ENCODE results near the gene ST6GALNAC5.

- TF ChIP-seq CTCF (IDR thresholded peaks at IDR 0.05): no peak
- no peak for TF ChIP-seq POLR2A (IDR thresholded peaks at IDR 0.05)
These were observed 33.4 kb upstream of the ST6GALNAC5 start for GRCh38 chr1:76833856-76834255.
